ENCODE measurements around the gene ARHGAP26. TPM values are rescaled to one million over a fixed set of nuclear protein-coding genes. Genes with fewer than 3 reads are reported as not detected.

ARHGAP26 gene
- total and polyA plus RNA-seq, 2 experiments from 2014 or later: 9.5 to 16.8 TPM

DNA sequence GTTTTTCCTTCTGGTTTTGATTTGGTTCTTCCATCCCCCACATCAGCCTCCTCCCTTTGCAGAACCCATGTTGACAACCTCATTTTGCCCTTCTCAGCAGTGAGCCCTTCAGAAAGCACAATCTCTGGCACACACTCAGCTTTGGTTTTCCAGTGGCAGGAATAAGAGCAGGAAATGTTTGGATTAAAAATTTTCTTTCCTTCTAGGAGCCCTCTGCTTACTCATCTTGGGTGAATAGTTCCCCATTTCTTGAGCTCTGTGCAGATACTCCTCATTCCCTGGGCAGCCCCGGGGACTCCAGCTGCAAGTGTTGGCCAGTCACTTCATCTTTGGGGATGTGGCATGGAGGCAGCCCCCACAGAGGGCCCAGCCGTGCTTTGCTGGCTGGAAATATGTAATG, 462.9 kb downstream of the ARHGAP26 start (continued):
- TF ChIP-seq EZH2 (IDR thresholded peaks at IDR 0.05; ENCODE audit: low read depth, unreplicated experiment): no peak

DNA sequence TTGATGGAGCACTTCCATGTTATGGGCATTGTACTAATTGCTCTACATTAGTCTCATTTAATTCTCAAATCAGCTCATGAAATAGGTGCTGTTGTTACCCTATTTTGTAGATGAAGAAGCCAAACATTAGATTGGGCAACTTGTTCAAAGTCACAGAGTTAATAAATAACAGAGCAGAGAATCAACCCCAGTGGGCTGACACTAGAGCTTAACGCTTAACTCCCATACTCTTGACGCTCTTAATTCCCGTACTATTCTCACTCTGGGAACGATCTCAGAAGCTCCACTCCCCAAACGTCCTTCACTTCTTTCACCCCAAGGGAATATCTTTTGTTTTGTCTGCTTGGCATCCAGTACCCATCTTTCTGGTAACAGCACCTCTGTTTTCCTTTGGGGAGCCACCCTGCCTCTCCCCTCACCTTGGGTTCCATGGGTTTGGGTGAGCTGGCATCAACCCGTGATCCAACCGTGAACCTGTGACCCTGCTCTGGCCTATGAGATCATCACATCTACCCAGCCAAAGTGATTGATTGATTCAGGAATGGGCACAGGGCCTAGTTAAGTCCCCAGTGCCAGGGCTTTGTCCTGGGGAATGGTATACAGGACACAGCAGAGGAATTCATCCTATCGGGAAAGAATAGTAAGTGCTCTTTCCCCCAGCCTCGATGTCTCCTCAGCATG, 464.1 kb downstream of the ARHGAP26 start:
- Mint-ChIP-seq H3K36me3 (ENCODE audit: low read depth) (no peaks in the 10 kb centered on the region), H3K4me3 (no peak overlapping the region), H3K4me1 (peaks cover 11% of the 10 kb centered on the region), H3K27me3 (ENCODE audit: insufficient read depth, low read depth, poor library complexity) (no peaks in the 10 kb centered on the region), H3K9me3 (no peaks in the 10 kb centered on the region), H3K27ac (no peak overlapping the region)
- no peaks in the 10 kb centered on the region for H3K36me3 ChIP-seq (ENCODE audit: insufficient read depth)
- no peak overlapping the region for H3K4me2 ChIP-seq
- no peak overlapping the region for H3K27ac ChIP-seq (ENCODE audit: low read depth)
- H3K9me2 ChIP-seq (ENCODE audit: insufficient read depth): no peaks in the 10 kb centered on the region
- H3K4me1 ChIP-seq (ENCODE audit: insufficient read depth): no peaks in the 10 kb centered on the region
- no peak for DNase-seq (ENCODE audit: low spot score)
- no peaks in the 10 kb centered on the region for H3K79me2 ChIP-seq (replicated peaks; ENCODE audit: insufficient read depth)
- H3F3A ChIP-seq (replicated peaks; ENCODE audit: low read depth): no peaks in the 10 kb centered on the region
- ATAC-seq: no peak
- no peak for TF ChIP-seq STAT1 (IDR thresholded peaks at IDR 0.05; ENCODE audit: unreplicated experiment)
- TF ChIP-seq, protein P1, sequence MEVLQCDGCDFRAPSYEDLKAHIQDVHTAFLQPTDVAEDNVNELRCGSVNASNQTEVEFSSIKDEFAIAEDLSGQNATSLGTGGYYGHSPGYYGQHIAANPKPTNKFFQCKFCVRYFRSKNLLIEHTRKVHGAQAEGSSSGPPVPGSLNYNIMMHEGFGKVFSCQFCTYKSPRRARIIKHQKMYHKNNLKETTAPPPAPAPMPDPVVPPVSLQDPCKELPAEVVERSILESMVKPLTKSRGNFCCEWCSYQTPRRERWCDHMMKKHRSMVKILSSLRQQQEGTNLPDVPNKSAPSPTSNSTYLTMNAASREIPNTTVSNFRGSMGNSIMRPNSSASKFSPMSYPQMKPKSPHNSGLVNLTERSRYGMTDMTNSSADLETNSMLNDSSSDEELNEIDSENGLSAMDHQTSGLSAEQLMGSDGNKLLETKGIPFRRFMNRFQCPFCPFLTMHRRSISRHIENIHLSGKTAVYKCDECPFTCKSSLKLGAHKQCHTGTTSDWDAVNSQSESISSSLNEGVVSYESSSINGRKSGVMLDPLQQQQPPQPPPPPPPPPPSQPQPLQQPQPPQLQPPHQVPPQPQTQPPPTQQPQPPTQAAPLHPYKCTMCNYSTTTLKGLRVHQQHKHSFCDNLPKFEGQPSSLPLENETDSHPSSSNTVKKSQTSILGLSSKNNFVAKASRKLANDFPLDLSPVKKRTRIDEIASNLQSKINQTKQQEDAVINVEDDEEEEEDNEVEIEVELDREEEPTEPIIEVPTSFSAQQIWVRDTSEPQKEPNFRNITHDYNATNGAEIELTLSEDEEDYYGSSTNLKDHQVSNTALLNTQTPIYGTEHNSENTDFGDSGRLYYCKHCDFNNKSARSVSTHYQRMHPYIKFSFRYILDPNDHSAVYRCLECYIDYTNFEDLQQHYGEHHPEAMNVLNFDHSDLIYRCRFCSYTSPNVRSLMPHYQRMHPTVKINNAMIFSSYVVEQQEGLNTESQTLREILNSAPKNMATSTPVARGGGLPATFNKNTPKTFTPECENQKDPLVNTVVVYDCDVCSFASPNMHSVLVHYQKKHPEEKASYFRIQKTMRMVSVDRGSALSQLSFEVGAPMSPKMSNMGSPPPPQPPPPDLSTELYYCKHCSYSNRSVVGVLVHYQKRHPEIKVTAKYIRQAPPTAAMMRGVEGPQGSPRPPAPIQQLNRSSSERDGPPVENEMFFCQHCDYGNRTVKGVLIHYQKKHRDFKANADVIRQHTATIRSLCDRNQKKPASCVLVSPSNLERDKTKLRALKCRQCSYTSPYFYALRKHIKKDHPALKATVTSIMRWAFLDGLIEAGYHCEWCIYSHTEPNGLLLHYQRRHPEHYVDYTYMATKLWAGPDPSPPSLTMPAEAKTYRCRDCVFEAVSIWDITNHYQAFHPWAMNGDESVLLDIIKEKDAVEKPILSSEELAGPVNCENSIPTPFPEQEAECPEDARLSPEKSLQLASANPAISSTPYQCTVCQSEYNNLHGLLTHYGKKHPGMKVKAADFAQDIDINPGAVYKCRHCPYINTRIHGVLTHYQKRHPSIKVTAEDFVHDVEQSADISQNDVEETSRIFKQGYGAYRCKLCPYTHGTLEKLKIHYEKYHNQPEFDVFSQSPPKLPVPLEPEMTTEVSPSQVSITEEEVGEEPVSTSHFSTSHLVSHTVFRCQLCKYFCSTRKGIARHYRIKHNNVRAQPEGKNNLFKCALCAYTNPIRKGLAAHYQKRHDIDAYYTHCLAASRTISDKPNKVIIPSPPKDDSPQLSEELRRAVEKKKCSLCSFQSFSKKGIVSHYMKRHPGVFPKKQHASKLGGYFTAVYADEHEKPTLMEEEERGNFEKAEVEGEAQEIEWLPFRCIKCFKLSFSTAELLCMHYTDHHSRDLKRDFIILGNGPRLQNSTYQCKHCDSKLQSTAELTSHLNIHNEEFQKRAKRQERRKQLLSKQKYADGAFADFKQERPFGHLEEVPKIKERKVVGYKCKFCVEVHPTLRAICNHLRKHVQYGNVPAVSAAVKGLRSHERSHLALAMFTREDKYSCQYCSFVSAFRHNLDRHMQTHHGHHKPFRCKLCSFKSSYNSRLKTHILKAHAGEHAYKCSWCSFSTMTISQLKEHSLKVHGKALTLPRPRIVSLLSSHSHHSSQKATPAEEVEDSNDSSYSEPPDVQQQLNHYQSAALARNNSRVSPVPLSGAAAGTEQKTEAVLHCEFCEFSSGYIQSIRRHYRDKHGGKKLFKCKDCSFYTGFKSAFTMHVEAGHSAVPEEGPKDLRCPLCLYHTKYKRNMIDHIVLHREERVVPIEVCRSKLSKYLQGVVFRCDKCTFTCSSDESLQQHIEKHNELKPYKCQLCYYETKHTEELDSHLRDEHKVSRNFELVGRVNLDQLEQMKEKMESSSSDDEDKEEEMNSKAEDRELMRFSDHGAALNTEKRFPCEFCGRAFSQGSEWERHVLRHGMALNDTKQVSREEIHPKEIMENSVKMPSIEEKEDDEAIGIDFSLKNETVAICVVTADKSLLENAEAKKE (CRISPR knock-in tag; IDR thresholded peaks at IDR 0.05): no peak
- no peak overlapping the region for H2AFZ ChIP-seq
- H3K27me3 ChIP-seq (ENCODE audit: insufficient read depth): no peaks in the 10 kb centered on the region
- no peak overlapping the region for H3K4me3 ChIP-seq
- no peaks in the 10 kb centered on the region for H4K20me1 ChIP-seq (replicated peaks; ENCODE audit: insufficient read depth)

DNA sequence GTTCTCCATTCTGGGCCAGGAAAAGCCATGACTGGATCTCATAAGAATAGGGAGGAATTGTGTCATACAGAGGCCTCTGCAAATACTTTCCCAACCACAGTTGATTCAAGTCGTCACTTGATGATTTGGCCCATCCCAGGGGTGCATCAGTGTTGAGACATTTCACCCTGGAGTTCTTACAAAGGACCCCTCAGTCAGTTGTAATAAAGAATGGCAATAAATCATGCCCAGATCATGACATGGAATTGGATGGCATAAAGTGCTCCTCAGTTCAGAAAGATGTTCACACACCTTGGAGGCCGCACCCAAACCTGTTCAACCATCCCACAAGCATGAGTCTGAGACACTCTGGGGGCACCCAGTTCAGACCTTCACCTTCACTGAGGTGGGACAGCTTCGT, 465.2 kb downstream of the ARHGAP26 start:
- H3K27ac Mint-ChIP-seq: no peak overlapping the region
- no peaks in the 10 kb centered on the region for H3K27me3 ChIP-seq (ENCODE audit: insufficient read depth)
- no peaks in the 10 kb centered on the region for H3K4me1 ChIP-seq (ENCODE audit: insufficient read depth)
- DNase-seq (ENCODE audit: low spot score): no peak
- H3K4me3 ChIP-seq: no peak overlapping the region
- H3K36me3 Mint-ChIP-seq (ENCODE audit: low read depth): no peaks in the 10 kb centered on the region
- H3K79me2 ChIP-seq (replicated peaks; ENCODE audit: insufficient read depth): no peaks in the 10 kb centered on the region
- no peaks in the 10 kb centered on the region for H4K20me1 ChIP-seq (replicated peaks; ENCODE audit: insufficient read depth)
- no peak for ATAC-seq
- H3K9me3 Mint-ChIP-seq: no peaks in the 10 kb centered on the region
- peaks cover 2% of the 10 kb centered on the region; the same call in 2 of the 3 replicates for H3K4me1 Mint-ChIP-seq
- TF ChIP-seq, protein P1 (CRISPR knock-in tag; IDR thresholded peaks at IDR 0.05): no peak
- H3K9me2 ChIP-seq (ENCODE audit: insufficient read depth): no peaks in the 10 kb centered on the region
- H2AFZ ChIP-seq: no peak overlapping the region
- no peak overlapping the region for H3K4me2 ChIP-seq
- no peak overlapping the region for H3K27ac ChIP-seq (ENCODE audit: low read depth)
- H3K27me3 Mint-ChIP-seq (ENCODE audit: insufficient read depth, low read depth, poor library complexity): no peaks in the 10 kb centered on the region
- H3F3A ChIP-seq (replicated peaks; ENCODE audit: low read depth): no peaks in the 10 kb centered on the region
- H3K4me3 Mint-ChIP-seq: no peak overlapping the region
- no peaks in the 10 kb centered on the region for H3K36me3 ChIP-seq (ENCODE audit: insufficient read depth)

All from GM23338 (cell line).